Measurements from ENCODE around the gene PRPS1L1.

The PRPS1L1 gene

DNA sequence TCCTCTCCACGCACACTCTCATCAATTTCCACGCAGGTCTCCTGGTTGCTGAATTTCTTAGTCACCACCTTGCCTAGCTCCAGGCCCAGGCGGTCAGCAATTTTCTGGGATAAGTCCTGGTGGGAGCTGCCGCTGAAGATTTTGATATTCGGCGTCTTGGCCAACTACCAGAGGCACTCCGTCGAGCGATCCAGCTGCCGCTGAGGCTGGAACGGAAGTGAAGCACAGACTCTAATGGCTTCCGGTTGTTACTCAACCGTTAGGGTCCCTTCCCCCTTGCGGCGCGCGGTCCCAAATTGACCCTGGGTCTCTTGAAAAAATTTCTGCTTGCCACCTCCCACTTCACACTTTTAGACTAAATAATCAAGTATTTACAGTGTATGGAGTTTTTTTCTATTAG, at the start of gene PRPS1L1:
Gene PRPS1L1, minus strand, starts transcription at position 219 of the 400 bp plus-strand sequence.
- no peak for DNase-seq

DNA sequence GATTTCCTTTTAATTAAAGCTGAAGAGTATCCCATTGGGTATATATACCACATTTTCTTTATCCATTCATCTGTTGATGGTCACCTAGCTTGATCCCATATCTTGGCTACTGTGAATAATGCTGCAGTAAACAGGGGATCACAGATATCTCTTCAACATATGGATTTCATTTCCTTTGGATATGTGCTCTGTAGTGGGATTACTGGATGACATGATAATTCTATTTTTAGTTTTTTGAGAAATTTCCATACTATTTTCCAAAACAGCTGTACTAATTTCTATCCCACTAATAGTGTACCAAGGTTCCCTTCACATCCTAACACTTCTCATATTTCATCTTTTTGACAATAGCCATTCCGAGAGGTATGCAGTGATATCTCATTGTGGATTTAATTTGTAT, 48.8 kb upstream of the PRPS1L1 start:
- no peak for DNase-seq

GRCh38 chr7:18068745-18069144, 41.1 kb upstream of the PRPS1L1 start:
- DNase-seq, result no peak

DNA sequence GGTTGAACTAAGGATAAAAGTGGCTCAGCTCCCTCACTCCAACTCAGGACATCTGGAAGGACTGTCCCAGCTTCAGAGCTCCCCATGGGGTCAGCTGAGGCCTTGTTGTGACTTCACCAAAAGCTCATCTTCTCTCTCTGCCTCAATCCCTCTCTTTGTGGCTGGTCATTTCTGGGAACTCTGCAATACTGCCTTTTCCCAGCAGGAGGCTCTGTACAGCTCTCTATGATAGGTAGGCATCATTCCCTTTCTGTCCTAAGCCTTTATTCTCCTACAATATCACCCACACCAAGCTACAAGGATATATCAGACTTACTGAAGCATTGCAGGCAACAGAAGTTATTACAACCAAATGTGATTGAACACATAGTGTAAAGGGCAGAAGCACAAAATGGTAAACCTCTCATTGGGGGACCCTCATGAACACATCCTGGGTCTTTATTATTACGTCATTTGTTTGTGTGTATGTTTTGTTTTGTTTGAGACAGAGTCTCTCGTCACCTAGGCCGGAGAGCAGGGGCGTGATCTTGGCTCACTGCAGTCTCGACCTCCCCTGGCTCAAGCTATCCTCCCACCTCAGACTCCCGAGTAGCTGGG, 36.7 kb upstream of the PRPS1L1 start:
- peak; percentile 10 for DNase-seq

DNA sequence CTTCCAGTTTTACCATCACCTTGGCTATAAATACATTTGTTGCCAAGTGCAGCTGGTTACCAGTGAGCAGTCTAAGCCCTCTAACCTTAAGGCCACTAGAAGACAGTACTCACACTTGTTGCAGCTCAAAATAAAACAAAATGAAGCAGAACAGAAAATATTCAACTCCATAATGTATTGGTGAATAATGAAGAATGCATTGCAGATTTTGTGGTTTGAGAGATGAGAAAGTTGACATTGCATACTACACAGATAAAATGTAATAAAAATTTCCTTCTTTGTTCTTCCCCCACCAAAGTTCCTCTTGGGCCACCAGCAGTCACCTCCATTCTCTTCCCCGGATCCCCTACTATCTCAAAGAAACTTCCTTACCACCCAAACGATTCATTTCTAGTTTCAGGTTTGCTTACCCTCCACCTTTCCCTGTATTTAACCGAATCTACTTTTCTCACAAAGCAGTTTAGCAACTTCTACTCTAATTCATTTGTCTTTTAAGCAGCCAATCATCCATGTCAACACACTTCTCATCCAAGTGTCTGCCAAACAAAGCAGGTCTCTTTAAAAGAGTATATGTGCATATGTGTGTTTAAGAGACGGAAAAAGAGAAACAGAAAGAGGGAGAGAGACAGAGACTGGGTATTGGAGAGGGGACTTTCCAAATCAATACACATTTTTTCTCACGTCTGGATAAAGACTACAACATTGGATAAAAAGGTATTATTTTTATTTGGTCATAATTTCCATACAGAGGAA, 35.7 kb upstream of the PRPS1L1 start:
- DNase-seq, result no peak

GRCh38 chr7:18059171-18059570, 31.5 kb upstream of the PRPS1L1 start:
- DNase-seq, result no peak

GRCh38 chr7:18053941-18054340, 26.3 kb upstream of the PRPS1L1 start:
- no peak for DNase-seq

DNA sequence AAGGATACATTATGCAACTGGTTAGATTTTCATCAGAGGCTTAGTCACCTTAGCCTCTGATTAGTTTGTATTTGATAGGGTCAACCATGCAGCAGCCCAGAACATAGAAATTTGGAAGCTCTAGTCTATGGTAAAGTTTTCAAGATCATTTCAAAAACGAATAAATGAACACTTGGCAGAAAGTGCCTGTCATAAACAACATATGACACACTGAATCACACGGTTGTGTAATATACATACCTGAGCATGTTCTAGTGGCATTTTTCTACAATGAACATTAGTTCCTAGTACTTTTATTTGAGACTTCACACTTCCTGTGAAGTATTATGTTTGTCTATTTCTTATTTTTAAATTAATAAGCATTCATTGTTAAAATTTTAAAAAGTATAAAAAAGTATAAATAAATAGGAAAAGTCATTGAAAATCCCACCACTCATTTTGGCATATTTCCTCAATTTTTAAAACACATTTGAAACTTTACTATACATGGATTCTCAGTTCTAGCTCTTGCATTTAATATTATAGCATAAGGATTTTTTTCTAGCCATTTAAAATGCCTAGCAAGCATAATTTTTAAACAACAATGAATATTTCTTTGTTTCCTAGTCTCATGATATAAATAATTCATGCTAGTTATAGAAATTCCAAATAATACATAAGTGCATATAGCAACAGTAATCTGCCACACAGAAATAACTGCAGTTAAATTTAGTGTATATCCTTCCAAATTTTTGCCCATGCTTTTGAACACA, 25.7 kb upstream of the PRPS1L1 start:
- DNase-seq, result no peak

DNA sequence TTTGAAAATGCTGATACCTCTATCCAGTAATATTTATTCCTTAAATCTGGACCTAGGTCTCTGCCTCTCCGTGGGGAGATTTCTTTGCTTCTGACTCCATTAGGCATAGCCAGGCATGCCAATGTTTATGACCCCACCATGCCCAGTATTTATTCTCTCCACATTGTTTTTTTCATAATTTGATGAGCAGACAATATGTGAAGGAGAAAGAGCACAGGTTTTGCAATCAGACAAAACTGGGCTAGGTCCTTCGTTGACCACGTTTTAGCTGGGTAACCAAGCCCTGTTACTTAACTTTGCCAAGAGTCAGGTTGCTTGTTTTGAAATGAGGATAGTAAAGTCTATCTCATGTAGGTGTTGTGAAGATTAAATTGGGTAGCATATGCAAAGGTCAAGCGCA, 21.6 kb upstream of the PRPS1L1 start:
- DNase-seq, result no peak

DNA sequence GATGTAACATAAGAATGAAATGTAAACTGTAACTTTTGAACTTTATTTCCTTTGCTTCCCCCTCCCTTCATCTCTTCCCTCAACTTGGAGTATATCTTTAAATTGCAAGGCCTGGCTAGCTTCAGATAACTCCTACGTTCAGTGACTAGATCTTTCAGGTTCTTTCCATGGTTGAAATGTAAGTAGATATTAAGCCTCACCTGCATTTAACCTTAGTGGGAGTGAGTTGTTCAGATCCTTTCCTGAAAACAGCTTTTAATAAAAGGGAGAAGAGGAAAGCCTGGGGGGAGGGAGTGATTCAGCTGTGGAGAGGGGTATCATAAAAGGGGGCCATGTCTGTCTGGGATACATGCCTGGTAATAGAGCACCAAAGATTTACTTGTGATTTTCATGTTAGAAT, 19.0 kb upstream of the PRPS1L1 start:
- no peak for DNase-seq

DNA sequence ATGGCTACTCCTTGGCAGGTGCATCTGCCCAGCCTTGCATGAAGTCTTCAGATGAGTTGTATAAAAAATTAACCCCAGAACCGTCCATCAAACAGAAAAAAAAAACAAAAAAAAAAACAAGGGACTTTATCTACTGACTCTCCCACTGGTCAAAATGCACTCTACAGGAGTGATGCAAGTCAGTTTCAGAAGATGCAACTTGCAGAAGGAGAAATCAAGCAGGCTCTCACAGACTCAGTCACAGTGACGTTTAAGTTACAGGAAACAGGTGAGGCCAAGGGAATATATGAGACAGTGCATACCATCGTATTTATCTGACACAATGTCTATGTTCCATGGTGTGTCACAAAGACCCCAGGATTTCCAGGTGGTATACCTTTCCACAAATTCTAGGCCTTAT, 17.5 kb upstream of the PRPS1L1 start:
- DNase-seq, result no peak

- no peak for DNase-seq
These were observed 13.5 kb upstream of the PRPS1L1 start for GRCh38 chr7:18041191-18041590.

DNA sequence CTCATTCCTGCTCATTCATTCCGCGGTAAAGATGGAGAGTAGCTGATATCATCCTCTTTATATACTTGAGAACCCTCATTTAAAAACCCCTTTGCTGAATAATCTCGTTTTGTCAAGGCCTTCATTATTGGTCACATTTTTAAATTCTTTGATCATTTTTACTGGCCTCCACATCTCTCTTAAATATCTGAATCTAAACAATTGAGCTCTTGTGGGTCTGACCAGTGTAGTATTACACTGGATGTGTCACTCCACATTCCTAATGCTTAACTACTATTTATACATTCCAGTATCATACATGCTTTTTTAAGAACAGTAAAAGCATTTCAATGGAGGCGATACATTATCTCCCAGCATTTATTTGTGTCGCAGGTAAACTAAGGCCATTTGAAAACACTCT, 12.6 kb upstream of the PRPS1L1 start:
- no peak for DNase-seq

- DNase-seq, result no peak
These were observed 10.7 kb upstream of the PRPS1L1 start for GRCh38 chr7:18038382-18038781.

DNA sequence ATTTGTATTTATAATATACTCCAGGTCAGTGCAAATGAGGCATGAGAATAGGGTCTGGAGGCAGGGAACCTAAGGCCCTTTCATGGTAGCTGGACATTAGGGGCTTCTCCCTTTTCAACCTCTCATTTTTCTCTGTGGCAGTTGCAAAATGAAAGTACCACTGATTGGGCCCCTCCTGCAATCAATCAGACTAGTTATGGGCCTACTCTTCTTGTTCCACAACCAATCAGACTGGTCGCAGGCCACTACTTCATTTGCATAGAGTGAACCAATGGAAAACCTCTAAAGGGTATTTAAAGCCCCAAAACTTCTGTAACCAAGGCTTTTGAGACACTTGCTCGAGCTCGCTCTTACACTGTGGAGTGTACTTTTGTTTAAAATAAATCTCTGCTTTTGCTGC, 10.0 kb upstream of the PRPS1L1 start:
- no peak for DNase-seq

DNA sequence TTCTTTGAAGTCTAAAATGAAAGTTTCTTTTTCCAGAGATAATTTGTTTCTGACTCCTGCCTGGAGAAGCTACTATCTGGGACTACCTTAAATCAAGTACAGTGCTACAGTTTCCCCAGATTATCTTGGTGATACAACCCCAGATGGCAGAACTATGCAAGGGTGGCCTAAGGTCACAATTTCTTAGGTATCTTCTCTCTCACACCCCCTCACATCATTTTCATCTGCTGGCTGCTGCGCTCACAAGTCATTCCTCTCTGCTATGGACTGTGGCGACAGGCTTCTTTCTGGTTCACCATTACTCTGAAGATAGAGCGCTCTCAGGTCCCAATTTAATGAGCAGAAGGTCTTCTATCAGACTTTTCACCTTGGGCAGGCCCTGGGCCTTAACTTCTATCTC, 9.1 kb upstream of the PRPS1L1 start:
- DNase-seq, result no peak

GRCh38 chr7:18030758-18031157, 3.1 kb upstream of the PRPS1L1 start:
- no peak for DNase-seq

DNA sequence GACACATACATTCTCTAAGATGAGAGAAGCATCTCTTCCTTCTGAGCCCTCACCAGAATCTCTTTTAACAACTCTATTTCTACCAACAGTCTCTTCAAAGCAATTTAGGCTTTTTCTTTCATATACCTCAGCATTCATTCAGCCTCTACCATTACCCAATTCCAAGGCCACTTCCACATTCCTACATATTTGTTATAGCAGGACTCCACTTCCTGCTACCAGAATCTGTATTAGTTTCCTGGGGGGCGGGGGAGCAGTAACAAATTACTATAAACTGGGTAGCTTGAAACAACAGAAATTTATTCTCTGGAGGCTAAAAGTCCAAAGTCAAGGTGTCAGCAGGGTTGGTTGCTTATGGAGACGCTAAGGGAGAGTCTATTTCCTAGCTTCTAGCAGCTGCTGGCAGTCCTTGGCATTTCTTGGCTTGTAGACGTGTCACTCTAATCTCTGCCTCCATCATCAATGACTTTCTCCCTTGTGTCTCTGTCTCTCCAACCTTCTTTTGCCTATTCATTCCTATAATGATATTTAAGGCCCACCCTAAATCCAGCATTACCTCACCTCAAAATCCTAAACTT, 7.4 kb downstream of the PRPS1L1 start:
- no peak for DNase-seq

DNA sequence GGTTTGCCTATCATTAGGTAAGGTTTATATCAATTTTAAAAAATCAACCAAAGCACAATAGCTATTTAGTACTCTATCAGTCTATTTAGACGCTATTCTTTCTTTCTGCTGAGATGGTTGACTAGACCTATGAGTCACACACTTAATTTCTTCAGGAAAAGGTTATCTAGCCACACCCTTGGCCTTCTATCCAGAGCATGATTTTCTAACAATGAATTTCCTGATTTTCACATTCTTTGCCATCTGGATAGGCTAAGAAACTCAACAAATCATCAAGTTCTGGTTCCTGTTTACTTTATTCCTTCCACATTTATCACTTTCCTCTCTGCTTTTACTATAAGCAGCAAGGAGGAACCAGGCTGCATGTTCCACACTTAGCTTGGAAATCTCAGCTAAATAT, 8.1 kb downstream of the PRPS1L1 start:
- DNase-seq, result no peak

DNA sequence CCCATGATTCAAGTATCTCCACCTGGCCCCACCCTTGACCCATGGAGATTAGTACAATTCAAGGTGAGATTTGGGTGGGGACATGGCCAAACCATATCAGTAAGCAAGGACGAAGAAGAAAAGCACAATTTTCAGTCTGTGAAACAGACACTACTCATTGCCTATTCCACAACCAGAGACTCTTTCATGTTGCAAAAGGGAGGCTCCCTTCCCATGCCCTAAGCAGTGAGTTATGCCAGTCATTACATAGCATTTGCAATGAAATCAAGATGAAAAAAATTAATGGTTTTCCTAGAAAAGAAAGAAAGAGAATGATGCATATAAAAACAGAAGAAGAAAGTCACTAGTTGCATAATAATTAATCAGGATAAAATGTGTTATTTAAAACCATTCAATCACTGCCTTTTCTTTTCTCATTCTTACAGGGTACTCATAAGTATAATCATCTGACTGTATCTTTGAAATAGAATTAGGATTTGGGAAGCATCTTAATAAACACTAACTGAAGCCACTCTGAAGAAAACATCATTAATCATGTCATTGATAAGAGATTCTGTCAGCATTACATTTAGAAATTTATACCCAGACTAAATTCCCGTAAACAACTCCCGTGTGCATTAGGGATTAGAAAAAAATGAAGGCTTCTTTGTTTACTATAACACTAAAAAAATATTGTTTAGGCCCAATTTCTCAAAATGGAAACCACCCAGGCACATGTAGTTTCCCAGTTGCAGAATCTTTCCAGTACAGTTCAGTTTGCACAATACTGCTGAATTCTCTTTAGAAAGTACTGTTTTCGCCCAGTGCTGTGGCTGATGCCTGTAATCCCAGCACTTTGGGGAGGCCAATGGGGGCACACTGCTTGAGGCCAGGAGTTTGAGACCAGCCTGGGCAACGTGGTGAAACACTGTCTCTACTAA, 9.1 kb downstream of the PRPS1L1 start:
- no peak for DNase-seq

DNA sequence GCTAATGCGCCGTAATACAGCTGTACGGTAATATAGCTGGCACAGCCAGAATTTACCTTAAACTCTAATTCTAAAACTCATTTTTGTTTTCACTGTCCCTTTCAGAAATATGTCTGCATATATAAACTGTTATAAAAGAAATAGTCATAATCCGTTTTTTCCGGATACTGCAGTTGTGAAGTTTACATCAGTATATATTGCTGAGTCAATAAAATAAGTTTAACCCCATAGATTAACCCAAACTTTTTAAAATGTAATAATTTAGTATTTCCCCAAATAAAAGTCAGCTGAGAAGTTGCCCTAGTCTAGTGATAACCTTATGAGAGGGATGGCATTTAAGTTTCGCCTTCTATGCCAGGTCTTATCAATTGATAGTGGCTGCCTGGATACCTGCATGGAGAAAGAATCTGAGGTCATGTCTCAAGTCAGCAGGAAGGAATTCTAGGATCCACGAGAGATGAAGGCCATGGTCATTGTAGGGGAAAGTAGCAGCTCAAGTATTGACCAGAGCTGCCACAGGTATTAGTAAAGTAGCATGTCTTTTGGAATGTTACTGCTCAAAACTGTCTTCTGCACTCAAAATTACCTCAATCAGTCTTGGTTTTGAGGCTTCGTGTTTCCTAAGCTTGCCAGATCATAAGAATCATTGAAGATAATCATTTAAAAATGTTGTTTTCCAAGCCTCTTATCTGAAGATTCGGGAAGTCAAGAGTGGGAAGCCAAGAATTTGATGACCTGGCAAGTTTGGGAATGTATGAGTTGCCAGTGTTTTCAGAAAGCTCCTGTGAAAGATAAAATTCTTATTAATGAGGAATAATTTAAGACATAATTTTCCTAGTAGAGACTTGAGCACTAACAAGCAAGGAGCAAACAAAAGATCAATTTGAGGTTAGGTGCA, 10.8 kb downstream of the PRPS1L1 start:
- DNase-seq, result no peak

GRCh38 chr7:18013936-18014335, 13.7 kb downstream of the PRPS1L1 start:
- no peak for DNase-seq
